H54 (cell line): Measurements from ENCODE around the gene SLC6A9.

Source experiments
- DNase-seq: peaks from one replicate; pipeline ENCODE4 v3.0.0; 2011; ENCODE audit warnings: low spot score, mixed read lengths; ENCODE audit not compliant: insufficient read length
- FAIRE-seq: peaks from 3 replicates; lab custom pipeline; 2011; peaks lifted over from hg19 to GRCh38; lab: Jason Lieb, UNC
- POLR2A ChIP-seq: IDR thresholded peaks from 2 replicates; pipeline ENCODE4 v1.6.1; 2011; ENCODE audit warnings: low read depth, mild to moderate bottlenecking, low read length

SLC6A9 gene

DNA sequence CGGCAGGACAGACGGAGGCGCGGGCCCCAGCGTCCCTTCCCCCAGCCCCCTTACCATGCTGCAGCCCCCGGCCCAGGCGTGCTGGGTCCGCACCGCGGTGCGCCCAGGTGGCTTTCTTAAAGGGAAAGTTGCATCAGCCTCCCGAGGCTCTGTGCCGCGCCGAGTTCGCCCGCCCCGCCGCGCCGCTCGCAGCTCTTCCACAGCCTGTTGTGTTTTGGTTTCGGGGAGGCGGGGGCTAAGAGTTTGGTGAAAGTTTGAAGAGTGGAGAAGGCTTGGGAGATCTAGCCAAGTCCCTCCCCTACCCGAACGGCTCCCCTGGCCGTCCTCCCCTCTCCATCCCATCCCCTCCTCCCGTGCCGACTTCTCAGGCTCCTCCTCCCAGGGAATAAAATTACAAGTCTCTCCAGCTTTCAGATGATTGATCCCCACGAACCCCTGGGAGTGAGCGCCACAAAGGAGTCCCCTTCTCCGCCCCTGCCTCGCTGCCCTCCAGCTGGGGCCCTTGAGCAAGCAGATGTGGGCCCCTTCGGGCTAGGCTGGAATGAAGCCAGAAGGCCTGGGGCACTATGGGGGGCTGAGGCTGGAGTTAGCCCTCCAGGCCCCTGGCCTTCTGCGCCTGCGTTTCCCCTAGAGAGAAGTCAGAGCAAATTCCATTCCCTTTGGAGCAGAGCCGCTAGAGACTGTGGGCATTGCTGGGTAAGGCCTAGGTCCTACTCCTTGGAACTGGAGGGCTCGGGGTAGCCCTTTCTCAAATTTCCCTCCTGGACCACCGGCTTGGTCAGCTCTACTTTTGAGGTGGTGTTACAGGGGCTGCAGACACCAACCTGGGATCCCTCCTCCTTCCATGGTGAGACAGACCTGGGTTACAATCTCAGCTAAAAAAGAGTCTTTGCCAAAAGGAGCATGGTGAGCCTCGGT lies at the start of gene SLC6A9:
Gene SLC6A9, minus strand, starts transcription at position 211 of the 918 bp plus-strand sequence. CDS start 7,185 bp downstream, outside the sequence.
- TF ChIP-seq POLR2A: no peak
- no peak for FAIRE-seq

DNA sequence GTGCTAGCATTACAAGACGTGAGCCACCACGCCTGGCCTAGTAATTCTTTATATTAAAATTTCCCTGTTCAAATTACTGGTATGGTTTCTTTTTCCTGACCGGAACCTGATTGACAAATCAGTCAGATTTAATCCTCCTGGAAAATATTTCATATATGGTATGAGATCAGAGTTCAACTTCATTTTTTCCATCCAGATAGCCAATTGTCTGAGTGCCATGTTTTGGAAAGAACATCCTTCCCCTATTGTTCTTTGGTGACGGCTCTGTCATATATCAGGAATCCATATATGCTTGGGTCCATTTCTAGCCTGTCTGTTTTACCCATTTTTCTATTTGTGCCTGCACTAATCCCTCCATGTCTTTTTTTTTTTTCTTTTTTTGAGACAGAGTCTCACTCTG lies 48.3 kb upstream of the SLC6A9 start:
- DNase-seq: no peak
- TF ChIP-seq POLR2A: no peak
- FAIRE-seq: no peak

More for the DNA sequence above, at the start of gene SLC6A9:
- DNase-seq: no peak

DNA sequence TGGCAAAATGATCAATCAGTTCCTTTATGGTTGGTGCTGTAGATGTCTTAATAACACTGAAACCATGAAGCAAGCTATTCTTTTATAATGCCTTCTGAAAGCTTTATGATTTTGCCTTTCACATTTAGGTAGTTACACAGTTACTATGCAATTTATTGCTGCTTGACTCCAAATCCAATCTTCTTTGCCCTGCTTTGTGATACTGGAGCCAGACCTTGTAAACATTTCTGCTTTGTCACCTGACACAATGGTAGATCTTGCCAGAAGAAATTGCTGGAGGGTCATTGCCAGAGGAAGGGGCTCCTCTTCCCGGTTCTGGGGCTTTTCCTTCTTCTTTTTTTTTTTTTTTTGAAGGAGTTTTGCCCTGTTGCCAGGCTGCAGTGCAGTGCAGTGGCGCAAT lies 46.8 kb upstream of the SLC6A9 start:
- TF ChIP-seq POLR2A: no peak
- no peak for DNase-seq
- FAIRE-seq: no peak

DNA sequence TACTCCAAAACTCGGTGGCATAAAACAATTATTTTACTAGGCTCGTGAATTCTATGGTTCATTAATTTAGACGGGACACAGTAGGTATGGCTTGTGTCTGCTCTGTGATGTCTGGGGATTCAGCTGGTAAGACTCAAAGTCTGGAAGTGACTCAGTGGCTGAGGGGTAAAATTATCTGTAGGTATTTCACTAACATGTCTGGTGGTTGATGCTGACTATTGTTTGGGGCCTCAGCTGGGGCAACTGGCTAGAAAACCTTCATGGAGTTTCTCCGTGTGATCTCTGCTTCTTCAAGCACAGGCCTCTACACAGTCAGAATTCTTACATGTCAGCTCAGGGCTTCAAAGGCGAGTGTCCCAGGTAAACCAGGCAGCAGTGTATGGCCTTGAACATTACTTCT lies 46.2 kb upstream of the SLC6A9 start:
- TF ChIP-seq POLR2A: no peak
- DNase-seq: no peak
- no peak for FAIRE-seq

DNA sequence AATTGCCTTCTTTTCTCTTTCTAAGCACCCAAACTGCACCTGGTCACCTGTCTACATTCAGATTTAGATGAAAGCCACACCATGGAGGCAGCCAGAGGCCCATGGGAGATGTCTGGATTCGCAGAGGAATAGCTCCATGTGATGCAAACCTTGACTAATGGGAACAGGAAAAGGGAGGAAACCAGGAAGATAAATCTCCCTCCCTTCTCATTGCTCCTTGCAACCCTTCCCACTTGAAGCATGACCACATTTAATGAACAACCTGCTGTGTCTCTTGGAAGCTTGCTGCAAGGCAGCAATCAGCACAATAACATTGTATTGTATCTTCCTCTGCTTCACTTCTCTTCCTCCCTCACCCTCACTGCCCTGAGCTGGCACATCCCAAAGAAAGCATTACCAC lies 44.8 kb upstream of the SLC6A9 start:
- no peak for TF ChIP-seq POLR2A
- FAIRE-seq (peak; percentile 75), DNase-seq (no peak)

DNA sequence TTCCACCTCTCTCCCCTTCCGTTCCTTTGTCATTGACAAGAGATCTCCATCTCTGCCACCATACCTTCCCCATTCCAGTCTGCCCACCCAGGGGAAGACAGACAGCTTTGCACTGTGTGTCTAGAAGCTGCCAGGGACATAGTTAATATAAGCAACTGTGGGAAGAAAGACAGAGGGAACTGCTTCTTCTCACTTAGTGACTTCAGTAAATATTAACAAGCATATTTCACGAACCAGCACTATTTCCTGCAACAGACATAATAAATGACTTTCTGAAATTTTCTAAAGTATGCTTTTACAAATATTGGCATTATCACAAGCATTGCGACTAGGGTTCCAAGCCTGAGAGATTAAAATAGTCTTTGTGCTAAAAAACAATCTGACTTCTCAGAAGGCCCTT lies 43.2 kb upstream of the SLC6A9 start:
- no peak for FAIRE-seq
- TF ChIP-seq POLR2A: no peak
- DNase-seq: no peak

DNA sequence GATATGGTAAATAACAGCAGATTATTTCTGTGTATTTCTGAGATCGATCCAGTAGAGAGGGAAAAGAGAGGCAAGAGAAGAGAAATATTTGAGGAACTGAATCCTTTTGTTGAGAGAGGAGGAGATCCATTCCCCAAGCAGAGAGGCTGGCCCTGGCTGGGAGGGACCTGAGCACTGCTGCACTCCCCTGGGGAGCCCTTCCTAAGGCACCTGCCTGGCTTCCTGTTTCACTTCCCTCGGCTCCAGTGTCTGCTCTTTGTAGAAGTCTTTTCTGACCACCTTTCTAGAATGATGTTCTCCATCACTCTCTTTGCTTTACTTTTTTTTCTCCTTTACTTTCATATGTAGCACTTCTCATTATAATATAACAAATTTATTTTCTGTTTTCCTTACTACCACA lies 42.3 kb upstream of the SLC6A9 start:
- FAIRE-seq (no peak), DNase-seq (no peak)
- no peak for TF ChIP-seq POLR2A

DNA sequence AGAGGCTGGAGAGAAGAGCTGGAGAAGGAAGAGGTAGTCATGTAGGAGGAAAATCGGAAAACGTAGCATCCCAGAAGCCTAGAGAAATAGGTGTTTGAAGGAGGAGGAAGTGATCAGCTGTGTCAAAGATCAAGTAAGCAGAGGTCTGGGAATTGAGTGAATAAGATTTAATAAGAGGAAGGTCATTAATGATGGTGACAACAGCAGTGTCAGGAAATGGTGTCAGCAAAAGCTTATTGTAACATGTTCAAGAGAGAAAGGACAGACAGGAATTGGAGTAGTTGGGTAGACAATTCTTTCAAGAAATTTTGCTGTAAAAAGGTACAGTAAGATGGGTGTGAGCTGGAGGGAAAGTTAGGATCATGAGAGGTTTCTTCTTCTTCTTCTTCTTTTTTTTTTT lies 41.6 kb upstream of the SLC6A9 start:
- DNase-seq (no peak), FAIRE-seq (no peak)
- TF ChIP-seq POLR2A: no peak

DNA sequence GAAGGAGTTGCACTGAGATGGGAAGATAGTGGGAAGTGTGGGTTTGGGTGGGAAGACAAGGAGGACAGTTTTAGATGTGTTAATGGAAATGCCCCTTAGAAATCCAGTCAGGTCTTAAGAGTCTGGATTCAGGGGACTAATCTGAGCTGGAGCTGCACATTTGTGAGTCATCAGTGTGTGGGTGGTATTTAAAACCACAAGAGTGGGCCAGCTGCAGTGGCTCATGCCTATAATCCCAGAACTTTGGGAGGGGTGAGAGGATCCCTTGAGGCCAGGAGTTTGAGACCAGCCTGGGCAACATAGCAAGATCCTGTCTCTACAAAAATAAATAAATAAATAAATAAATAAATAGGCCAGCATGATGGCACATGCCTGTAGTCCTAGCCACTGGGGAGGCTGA lies 40.9 kb upstream of the SLC6A9 start:
- no peak for TF ChIP-seq POLR2A
- FAIRE-seq: peak; percentile 72

DNA sequence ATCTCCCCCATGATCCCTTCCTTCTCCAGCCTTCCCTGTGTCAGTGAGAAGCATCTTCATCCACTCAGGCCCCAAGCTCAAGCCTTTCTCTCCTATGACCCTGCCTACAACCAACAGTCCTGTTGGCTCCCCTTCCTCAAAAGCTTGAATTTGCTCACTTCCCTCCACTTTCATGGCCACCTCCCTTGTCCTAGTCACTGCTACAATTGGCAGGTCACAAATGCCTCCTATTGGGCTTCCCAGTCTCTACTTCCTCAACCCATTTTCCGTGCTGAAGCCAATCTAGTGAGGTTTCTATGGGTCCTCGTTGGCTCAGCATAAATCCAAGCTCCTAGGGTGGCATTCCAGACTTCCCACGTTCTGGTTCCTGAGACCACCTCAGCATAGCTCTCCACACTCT lies 40.2 kb upstream of the SLC6A9 start:
- TF ChIP-seq POLR2A: no peak
- DNase-seq (no peak), FAIRE-seq (no peak)

More for the DNA sequence above, 40.9 kb upstream of the SLC6A9 start:
- no peak for DNase-seq

DNA sequence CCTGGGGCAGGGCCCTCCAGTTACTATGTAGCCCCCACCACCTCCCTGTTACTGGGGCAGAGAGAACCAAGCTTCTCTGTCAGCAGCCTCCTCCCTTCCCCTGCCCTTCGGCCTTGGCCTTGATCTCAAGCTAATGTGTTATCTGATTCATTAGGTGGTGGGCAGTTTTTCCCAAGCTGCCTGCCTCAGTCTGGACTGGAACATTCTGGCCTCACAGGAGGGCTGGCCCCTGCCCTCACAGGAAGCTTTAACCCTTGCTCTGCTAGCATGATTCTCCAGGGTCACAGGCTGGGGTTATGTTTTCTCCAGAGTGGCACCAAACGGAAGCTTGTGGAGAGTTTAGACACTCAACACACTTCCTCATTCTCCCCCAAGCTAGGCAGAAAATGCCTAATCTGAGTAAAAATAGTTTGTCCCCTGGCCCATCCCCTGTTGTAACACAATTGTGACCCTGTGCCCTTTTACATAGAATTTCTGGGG lies 37.2 kb upstream of the SLC6A9 start:
- FAIRE-seq (no peak), DNase-seq (no peak)
- no peak for TF ChIP-seq POLR2A

DNA sequence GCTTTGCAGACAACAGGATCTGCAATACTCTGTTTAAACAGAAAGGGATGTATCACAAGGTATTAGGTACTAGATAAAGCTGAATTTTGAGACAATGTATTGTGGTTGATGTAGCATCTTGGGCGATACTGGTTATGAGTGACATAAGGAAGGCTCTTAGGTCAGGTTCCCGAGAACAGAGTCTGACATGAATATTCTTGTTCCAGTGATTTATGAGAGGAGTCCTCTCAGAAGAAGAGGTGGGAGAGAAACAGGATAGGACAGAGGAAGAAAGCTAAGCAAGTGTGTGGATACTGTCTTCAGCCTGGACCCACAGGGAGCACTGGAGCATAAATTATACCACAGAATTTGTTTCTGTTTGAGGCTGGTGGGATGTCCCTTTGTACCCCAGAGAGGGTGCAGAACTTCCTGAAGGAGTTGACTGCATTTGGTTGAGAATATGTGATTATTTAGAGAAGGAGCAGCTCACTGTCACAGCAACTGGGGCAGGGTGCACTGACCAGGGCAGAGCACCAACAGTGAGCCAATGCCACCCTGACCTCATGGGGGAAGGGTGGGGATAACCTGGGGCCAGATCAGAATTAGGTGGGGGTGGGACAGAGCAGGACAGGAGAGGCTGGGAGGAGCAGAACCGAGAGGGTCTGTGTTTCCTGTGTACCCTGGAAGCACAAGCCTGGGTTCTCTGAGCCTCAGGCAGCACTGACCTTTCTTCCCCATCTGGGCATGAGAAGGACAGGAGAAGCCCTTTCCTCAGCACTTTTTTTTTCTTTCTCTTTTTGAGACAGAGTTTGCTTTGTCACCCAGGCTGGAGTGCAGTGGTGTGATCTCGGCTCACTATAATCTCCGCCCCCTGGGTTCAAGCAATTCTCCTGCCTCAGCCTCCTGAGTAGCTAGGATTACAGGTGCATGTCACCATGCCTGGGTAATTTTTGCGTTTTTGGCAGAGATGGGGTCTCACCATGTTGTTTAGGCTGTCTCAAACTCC lies 36.3 kb upstream of the SLC6A9 start:
- TF ChIP-seq POLR2A: no peak
- no peak for FAIRE-seq
- no peak for DNase-seq

DNA sequence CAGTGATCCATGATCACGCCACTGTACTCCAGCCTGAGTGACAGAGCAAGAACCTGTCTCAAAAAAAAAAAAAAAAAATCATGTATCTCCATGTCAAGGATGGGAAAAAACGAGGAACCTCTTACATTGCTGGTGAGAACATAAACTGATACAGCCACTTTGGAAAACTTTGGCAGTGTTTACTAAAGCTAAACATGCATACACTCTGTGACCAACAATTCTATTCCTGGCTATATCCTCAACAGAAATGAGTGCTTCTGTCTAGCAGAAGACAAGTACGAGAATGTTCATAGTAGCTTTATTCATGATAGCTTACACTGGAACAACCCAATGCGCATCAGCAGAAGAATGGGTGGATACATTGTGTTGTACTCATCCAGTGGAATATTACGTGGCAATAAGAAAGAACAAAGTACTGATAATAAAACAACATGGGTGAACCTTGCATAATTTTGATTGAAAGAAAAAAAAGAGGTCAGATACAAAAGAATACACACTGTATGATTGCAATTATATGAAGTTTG lies 31.5 kb upstream of the SLC6A9 start:
- no peak for TF ChIP-seq POLR2A
- FAIRE-seq (no peak), DNase-seq (no peak)
